ENCODE results near the gene C10orf67.

DNA sequence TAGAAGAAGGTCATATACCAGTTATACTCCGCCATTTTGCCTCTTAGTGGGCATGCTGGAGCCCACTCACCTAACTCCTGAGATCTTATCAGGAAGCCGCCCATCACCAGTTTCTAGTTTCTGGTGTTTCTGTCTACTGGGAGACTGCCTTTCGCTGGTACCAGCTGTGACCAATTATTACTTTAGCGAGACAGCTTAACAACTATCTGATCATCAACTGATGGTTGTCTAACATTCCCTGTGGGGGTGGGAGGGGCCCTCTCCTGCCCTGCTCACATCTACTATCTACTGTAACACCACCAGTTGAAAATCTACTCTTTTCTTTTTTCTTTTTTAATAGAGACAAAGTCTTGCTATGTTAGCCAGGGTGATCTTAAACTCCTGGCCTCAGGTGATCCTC lies 46.2 kb upstream of the C10orf67 start:
- TF ChIP-seq CTCF (IDR thresholded peaks at IDR 0.05) (no peak), POLR2A (IDR thresholded peaks at IDR 0.05) (no peak)

Data from uterus (tissue), 2 donors.